Measurements from ENCODE around the gene ART3.

Gene ART3

GRCh38 chr4:76074993-76075600, 588 bp downstream of the ART3 start:
- DNase-seq: no peak

- no peak for DNase-seq
Observed at GRCh38 chr4:76078033-76078613, 3.6 kb downstream of the ART3 start.

- peak; percentile 14 for DNase-seq
Observed at GRCh38 chr4:76083386-76083988, 9.0 kb downstream of the ART3 start.

- no peak for DNase-seq
Observed at GRCh38 chr4:76084542-76084941, 10.0 kb downstream of the ART3 start.

GRCh38 chr4:76087007-76087769, 12.7 kb downstream of the ART3 start:
- DNase-seq: peak; percentile 62

- DNase-seq: no peak
Observed at GRCh38 chr4:76088719-76089118, 14.2 kb downstream of the ART3 start.

- peak; percentile 99 for DNase-seq
Observed at GRCh38 chr4:76090241-76090691, 15.8 kb downstream of the ART3 start.

- no peak for DNase-seq
Observed at GRCh38 chr4:76091052-76091451, 16.5 kb downstream of the ART3 start.

GRCh38 chr4:76095568-76095967, 21.1 kb downstream of the ART3 start:
- DNase-seq: no peak

- no peak for DNase-seq
Observed at GRCh38 chr4:76096076-76096475, 21.6 kb downstream of the ART3 start.

GRCh38 chr4:76105652-76106051, 31.1 kb downstream of the ART3 start:
- no peak for DNase-seq

GRCh38 chr4:76106442-76106841, 31.9 kb downstream of the ART3 start:
- no peak for DNase-seq

GRCh38 chr4:76108467-76109181, 34.1 kb downstream of the ART3 start:
- DNase-seq: peak; percentile 63

- DNase-seq: no peak
Observed at GRCh38 chr4:76116821-76117220, 42.3 kb downstream of the ART3 start.

GRCh38 chr4:76117536-76117935, 43.0 kb downstream of the ART3 start:
- no peak for DNase-seq

GRCh38 chr4:76120199-76120598, 45.7 kb downstream of the ART3 start:
- DNase-seq: no peak

GRCh38 chr4:76125816-76126215, 51.3 kb downstream of the ART3 start:
- no peak for DNase-seq

GRCh38 chr4:76127754-76128153, 53.2 kb downstream of the ART3 start:
- no peak for DNase-seq

GRCh38 chr4:76141241-76141640, 66.7 kb downstream of the ART3 start:
- DNase-seq: no peak

- DNase-seq: no peak
Observed at GRCh38 chr4:76144546-76144945, 70.0 kb downstream of the ART3 start.

- DNase-seq: peak; percentile 56
Observed at GRCh38 chr4:76147454-76148141, 73.1 kb downstream of the ART3 start.

- peak; percentile 94 for DNase-seq
Observed at GRCh38 chr4:76148142-76148865, 73.8 kb downstream of the ART3 start, which contains the start of gene NUP54. NUP54 (minus strand) TSS chr4:76148397; CDS start chr4:76148374, 23 bp downstream.
